ENCODE results near the gene MYOD1. TPM values are rescaled to one million over a fixed set of nuclear protein-coding genes. Genes with fewer than 3 reads are reported as not detected.

MYOD1 gene
- total RNA-seq, 1 experiment from 2014 or later, result not detected

GRCh38 chr11:17734418-17734911 lies 15.1 kb downstream of the MYOD1 start, which contains the start of gene KCNC1:
KCNC1 (plus strand) TSS chr11:17734781; CDS start chr11:17736003, 1,222 bp downstream.
- no peak for DNase-seq (ENCODE audit: low spot score)

GRCh38 chr11:17734986-17735817 lies 15.8 kb downstream of the MYOD1 start:
- no peak for DNase-seq (ENCODE audit: low spot score)

GRCh38 chr11:17735818-17736578 lies 16.6 kb downstream of the MYOD1 start:
- DNase-seq (ENCODE audit: low spot score), result no peak

- DNase-seq (ENCODE audit: low spot score), result no peak
Observed at GRCh38 chr11:17736579-17736893, 17.2 kb downstream of the MYOD1 start.

GRCh38 chr11:17736930-17737817 lies 17.8 kb downstream of the MYOD1 start:
- no peak for DNase-seq (ENCODE audit: low spot score)

GRCh38 chr11:17738151-17738973 lies 19.0 kb downstream of the MYOD1 start:
- no peak for DNase-seq (ENCODE audit: low spot score)

GRCh38 chr11:17739945-17740338 lies 20.6 kb downstream of the MYOD1 start:
- DNase-seq (ENCODE audit: low spot score), result no peak

GRCh38 chr11:17740649-17741235 lies 21.4 kb downstream of the MYOD1 start:
- no peak for DNase-seq (ENCODE audit: low spot score)

GRCh38 chr11:17741487-17741886 lies 22.1 kb downstream of the MYOD1 start:
- no peak for DNase-seq (ENCODE audit: low spot score)

GRCh38 chr11:17742019-17742418 lies 22.6 kb downstream of the MYOD1 start:
- DNase-seq (ENCODE audit: low spot score), result no peak

- no peak for DNase-seq (ENCODE audit: low spot score)
Observed at GRCh38 chr11:17743026-17743807, 23.8 kb downstream of the MYOD1 start.

- DNase-seq (ENCODE audit: low spot score), result no peak
Observed at GRCh38 chr11:17743808-17744119, 24.4 kb downstream of the MYOD1 start.

- DNase-seq (ENCODE audit: low spot score), result no peak
Observed at GRCh38 chr11:17744151-17744940, 25.0 kb downstream of the MYOD1 start.

- DNase-seq (ENCODE audit: low spot score), result no peak
Observed at GRCh38 chr11:17745023-17745772, 25.8 kb downstream of the MYOD1 start.

GRCh38 chr11:17746096-17746495 lies 26.7 kb downstream of the MYOD1 start:
- DNase-seq (ENCODE audit: low spot score), result no peak

- DNase-seq (ENCODE audit: low spot score), result no peak
Observed at GRCh38 chr11:17747131-17747955, 28.0 kb downstream of the MYOD1 start.

GRCh38 chr11:17748044-17748443 lies 28.7 kb downstream of the MYOD1 start:
- DNase-seq (ENCODE audit: low spot score), result no peak
